Left forelimb (tissue), 1 donor: ENCODE results near the gene LAGE3.
"Not testable (repeated sequence)": the region's sequence is repeated elsewhere in the genome, so short reads cannot be mapped to it uniquely, and the experiment has no call there.

Experiments
- DNase-seq: peaks from one replicate; pipeline ENCODE4 v3.0.0-alpha.2; 2018; ENCODE audit warnings: low spot score

The LAGE3 gene

DNA sequence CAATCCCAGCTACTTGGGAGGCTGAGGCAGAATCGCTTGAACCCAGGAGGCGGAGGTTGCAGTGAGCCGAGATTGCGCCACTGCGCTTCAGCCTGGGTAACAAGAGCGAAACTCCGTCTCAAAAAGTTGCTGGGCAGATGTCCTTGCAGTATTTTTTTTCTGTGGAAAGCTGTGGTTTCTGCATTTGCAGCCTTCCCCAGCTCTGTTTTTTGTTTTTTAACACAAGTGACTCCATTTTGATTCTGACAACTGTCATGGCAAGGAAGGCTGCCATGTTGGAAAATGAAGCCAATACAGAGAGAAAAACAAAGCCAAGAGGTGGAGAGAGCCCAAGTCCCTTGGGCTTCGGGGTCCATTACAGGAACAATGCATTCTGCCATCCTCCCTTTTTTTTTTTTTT lies 23.0 kb upstream of the LAGE3 start:
- no peak for DNase-seq

DNA sequence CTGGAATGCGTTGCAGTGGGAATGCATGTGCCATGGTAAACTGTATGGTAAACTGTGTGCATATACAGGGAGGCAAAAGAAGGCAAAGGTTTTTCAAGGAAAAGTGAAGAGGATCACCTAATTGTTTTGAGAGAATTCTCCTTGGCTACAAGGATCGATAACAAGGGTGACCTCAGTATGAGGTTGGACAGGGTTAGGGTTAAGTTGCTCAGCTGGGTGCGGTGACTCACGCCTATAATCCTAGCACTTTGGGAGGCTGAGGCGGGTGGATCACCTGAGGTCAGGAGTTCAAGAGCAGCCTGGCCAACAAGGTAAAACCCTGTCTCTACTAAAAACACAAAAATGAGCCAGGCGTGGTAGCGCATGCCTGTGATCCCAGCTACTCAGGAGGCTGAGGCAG lies 22.3 kb upstream of the LAGE3 start:
- DNase-seq = not testable (repeated sequence)

GRCh38 chrX:154496591-154497137 lies 17.6 kb upstream of the LAGE3 start:
- DNase-seq = not testable (repeated sequence)

DNA sequence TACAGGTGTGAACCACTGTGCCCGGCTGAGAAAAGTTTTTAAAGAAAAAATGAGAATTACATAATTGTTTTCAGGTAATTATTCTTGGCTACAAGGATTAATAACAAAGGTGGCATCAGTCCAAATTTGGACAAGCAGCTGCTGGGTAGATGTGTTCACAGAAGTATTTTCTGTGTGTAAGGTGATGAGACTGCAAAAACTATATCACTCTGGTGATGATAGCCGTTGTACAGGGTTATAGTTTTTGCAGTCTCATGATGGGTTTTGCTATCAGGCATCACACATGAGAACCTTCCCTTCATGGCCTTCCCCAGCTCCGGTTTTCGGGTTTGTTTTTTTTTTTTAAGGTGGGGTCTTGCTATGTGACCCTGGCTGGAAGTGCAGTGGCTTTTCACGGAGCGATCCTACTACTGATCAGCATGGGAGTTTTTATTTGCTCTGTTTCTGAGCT lies 16.4 kb upstream of the LAGE3 start:
- no peak for DNase-seq

DNA sequence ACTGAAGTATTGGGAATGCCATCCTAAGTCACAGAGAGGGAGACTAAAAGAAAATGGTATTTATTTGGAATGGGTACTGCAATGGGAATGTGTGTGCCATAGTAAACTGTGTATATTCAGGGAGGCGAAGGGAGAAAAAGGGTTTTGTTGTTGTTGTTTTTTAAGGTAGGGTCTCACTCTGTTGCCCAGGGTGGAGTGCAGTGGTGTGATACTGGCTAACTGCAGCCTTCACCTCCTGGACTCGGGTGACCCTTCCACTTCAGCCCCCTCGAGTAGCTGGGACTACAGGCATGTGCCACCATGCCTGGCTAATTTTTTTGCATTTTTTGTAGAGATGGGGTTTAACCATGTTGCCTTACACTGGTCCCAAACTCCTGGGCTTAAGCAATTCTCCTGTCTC lies 15.6 kb upstream of the LAGE3 start:
- no peak for DNase-seq

- peak; percentile 91 for DNase-seq
Observed at GRCh38 chrX:154490414-154491083, 11.5 kb upstream of the LAGE3 start, which contains the start of gene SLC10A3. Gene SLC10A3, minus strand, starts transcription at chrX:154490629. Its CDS starts 1,689 bp downstream, at chrX:154488940.

DNA sequence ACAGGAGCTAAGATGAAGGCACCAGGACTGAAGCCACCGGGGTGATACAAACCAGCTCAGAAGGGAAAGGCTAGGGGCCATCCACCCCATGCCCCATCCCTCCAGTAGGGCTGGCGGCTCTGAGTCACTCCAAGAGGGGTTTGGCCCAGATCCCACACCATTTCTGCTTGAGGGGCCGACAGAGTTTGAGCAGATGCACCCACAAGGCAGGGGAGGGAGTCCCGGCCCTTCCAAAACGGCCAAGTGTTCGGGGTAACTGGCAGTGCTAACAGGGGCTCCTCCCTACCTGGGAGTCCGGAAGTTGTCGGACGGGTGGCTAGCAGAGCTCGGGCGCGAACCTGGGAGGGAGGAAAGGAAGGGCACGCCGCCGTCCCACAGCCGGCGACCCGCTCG lies 10.9 kb upstream of the LAGE3 start:
- no peak for DNase-seq

DNA sequence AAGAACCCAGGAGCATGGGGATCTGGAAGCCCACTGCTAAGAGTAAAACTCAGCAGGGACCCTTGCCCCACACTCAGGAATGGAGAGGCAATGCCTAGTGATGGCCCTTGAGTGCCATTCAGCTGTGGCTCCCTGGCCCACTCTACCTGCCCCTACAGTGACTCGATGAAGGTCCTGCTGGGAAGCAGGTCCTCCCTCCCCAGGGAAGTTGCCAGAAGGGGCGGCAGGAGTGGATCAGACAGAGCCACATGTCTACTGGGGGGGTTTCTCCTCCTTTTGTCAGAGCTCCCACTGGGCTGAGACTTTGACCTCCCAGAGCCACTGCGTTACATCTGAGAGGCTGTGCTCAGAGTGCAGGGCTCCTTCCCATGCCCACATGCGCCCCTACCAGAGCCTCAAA lies 10.1 kb upstream of the LAGE3 start:
- DNase-seq = no peak

DNA sequence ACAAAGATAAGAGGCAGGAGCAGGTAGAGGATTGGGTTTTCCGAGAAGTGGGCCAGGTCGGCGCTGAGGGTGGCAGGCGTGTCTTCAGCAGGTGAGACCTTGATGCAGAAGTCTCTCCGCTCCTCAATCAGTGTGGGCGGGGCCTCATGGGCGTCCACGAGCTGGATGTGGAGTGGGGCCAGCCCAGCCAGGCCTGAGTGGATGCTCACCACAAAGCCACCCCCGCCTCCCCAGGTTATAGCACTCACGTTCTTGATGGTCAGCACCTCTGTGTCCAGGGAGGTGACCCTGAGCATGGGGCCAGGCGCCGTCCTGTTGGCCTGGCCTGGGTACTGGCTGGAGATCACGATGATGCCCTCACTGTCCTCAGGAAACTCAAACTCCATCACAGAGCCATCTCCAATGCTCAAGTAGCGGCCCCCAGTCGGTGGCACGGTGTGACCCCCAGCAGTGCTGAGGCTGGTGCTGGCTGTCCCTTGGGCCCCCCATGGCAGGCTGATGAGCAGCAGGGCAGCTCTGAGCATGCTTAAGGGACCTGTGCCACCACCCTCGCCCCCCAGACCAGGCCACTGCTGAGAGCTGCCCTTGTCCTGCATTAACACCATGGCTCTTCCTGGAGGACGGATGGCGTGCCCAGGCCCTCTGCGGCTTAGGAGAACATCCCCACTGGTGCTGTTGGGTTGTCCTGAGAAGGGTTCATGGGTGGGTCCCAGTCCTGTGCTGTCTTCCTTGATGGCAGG lies 9.4 kb upstream of the LAGE3 start:
- no peak for DNase-seq

DNA sequence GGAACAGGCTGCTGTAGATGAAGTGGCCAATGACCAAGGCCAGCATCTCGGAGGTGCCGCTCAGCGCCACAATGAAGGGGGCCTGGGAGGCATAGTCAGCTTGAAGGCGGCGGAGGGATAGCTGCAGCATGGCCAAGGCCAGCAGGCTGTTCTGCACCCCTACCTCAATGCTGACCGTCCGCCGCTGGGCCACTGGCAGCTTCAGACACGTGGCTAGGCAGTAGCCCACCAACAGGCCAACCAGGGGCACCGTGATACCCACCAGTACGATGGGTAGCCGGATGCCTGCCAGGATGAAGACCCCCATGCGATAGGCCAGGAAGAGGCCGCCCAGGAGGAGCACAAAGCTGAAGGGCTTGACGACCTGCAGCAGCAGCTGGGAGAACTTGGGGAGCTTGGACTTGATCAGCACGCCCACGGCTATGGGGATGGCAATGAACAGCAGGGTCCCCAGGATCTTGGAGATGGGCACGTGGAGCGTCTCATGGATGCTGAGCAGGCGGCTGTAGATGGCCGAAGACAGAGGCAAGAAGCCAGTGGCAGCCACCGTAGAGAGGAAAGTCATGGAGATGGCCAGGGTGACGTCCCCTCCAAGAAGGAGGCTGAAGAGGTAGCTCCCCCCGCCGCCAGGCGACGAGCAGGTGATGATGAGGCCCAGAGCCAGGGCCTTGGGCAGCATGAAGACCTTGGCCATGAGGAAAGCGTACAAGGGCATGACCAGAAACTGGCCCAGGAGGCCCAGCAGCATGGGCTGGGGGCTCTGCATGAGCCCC lies 8.6 kb upstream of the LAGE3 start:
- DNase-seq = no peak

DNA sequence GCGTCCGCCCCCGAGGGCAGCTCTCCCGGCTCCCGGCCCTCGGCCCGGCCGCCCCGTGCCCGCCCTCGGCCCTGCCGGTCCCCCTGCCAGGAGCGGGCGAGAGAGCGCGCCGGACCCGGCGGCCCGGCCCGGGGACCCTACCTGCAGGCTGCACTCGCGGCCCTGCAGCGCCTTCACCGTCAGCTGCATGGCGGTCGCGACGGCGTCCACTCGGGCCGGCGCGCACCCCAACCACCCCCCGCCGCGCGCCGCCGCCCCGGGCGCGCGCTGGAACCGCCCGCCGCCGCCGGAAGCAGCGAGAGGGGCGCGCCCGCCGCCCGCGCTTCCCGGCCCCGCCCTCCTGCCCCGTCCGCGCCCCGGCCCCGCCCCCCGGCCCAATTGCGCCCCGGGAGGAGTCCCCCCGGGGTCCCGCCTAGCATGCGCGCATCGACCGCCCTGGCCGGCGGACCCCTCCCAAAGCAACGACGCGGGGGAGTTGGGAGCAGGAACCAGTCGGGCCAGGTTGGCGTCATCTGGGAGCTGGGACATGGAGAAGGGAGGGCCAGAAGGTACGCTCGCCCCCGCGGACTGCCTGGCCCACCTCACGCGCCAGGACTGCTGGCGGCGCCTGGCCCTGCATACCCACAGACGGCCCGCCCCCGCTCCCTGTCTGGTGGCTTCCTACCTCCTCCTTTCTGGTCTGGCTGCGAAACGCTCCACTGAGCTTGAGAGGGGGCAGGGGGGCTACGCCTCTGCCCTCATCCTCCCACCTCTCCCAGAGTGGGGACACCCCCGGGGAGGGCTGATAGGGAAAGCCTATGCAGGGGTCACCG lies 7.5 kb upstream of the LAGE3 start, which contains the start of gene UBL4A:
Gene UBL4A (minus strand): TSS at position 220 of the 812 bp plus-strand sequence. CDS start 31 bp downstream, at position 189.
- DNase-seq = peak; percentile 72

DNA sequence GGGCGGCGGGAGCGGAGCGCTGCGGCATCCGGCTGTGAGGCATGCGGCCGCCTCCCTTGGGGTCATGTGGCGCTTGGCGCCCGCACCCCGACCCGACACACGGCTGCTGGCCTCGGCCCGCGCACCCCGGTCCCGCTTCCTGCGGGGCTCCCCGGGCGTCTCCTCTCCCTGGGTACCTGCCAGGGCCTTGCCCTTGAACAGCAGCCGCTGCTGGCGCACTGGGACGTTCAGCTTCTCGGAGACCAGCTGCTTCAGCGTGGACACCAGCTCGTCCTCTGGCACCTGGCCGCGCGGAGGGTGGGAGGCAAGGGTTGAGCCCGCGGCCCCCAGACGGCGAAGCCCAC lies 6.9 kb upstream of the LAGE3 start:
- no peak for DNase-seq

DNA sequence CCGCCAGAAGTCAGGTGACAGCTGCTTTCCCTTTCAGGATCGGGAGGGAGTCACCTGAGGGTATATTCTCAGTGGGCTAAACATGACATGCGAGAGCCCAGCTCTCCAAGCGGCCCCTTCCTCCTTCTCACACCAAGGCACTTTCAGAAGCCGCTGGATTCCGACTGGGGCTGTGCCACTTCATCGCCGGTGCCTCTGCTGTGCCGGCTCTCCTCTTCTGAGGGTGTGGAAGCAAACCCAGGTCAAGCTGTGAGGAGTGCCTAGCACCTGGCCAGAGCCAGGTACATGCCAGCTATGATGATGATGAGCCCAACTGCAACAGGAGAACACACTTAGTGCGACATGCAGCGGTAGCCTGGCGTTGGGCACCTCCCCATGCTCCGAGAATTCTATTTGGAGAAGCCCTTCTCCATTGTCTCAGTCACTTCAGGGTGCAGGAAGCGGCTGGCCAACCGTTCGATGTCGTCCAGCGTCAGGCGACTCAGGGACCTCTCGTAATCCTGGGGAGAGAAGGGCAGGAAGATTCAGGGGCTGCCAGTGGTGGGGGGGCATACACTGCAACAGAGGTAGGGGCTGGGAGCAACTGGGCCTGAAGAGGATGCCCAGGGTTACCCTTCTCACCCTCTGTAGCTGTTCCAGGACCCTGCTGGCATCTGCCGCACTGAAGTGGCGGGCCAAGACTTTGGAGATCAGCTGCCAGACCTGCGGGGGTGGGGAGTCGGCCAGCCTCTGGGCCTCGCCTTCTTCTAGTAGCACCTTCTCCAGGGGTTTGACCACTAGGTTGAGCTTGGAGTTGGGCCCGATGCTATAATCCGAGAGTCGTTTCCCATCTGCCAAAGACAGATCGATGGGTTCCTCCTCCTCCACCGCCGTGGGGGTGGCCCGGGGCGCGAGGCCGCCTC lies 6.3 kb upstream of the LAGE3 start:
- DNase-seq = no peak

DNA sequence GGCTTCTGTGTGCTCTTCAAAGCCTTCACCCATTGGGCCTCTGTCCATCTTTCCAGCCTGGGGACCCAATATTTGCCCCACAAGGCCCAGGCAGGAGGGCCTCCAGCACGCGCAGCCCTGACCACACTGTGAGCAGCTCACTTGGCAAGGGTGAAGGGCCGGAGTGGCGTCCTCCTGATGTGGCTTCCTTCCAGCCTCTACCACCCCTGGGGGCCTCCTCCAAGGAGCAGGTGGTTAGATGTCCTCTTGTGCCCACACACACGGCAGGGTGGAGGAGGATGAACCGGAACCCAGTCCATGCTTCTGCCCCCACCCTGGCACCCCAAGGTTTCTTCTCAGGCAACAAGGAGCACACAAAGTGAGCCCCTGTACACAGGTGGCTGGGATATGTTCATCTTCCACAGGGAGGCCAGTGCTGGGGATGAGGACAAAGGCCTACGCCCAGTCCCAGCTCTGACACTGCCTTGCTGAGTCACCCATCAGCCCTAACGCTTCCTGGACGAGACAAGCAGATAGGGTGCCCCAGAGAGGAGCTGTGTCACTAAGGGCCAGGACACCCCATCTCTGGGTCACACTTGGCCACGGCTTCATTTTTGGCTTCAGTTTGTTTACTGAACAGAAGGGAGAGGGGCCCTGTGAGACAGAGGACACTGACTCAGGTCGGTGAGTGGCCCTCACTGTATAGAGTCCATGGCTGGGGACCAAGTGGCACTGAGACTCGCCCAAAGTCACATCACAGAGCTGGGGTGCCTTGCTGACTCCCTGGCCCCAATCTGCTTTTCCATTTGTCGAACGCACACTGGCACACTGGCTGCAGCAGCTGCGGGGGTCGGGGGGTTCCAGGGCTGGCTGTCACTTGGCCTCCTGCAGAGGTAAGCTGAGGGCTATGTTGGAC lies 5.4 kb upstream of the LAGE3 start:
- no peak for DNase-seq

DNA sequence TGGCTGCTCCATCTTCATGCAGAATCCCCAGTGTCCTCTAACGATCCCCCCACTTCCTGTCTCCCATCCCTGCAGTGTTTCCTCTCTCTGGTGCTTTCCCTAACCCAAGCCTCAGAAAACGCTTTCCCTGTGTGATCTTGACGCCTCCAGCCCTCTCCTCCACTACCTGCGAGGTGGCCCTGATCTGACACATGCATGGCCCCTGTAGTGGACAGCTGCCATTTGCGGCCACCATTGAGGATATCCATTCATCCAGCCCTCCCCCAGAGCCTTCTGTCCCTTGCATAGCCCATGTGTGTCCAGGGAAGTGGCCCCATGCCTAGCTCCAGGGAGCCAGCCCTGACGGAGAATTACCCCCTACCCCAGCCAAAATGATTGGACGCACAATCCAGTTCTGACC lies 4.2 kb upstream of the LAGE3 start:
- no peak for DNase-seq

DNA sequence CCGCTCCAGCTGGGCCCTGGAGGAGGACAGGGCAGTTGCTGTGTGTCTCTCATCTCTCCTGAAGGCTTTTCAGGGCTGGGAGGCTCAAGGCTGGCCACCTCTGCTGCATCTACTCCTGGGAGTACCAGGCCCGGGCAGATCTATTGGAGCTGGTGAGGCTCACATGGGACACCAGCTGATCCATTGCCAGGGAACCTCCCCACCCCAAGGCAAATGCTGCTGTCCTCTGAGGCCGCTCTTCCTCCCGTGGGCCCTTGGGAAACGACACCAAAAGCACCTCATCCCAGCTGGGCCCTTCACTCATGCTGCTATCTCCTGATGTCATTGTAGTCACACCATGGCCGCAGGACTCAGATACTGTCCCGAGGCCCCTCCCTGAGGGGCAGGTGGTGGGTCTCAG lies 3.7 kb upstream of the LAGE3 start:
- no peak for DNase-seq

- no peak for DNase-seq
Observed at GRCh38 chrX:154481911-154482601, 3.0 kb upstream of the LAGE3 start.

GRCh38 chrX:154481195-154481594 lies 2.1 kb upstream of the LAGE3 start:
- DNase-seq = no peak
